Islet precursor cell (in vitro differentiated cells): ENCODE results near the gene KCNE2.

Experiments
- DNase-seq: peaks from one replicate; pipeline ENCODE4 v3.0.0-alpha.2; 2018

The KCNE2 gene

GRCh38 chr21:34363733-34364132, at the start of gene KCNE2:
Gene KCNE2 (plus strand): TSS chr21:34364006. CDS start chr21:34370479, 6,473 bp downstream.
- peak; percentile 19 for DNase-seq

- DNase-seq: no peak
Observed at GRCh38 chr21:34319585-34319984, 44.2 kb upstream of the KCNE2 start.

- no peak for DNase-seq
Observed at GRCh38 chr21:34320011-34320410, 43.8 kb upstream of the KCNE2 start.

- DNase-seq: no peak
Observed at GRCh38 chr21:34330055-34330454, 33.8 kb upstream of the KCNE2 start.

- no peak for DNase-seq
Observed at GRCh38 chr21:34331726-34332125, 32.1 kb upstream of the KCNE2 start.

GRCh38 chr21:34332347-34332746, 31.5 kb upstream of the KCNE2 start:
- no peak for DNase-seq

GRCh38 chr21:34333121-34333739, 30.6 kb upstream of the KCNE2 start:
- DNase-seq: no peak

GRCh38 chr21:34335316-34335715, 28.5 kb upstream of the KCNE2 start:
- DNase-seq: no peak

GRCh38 chr21:34336245-34336644, 27.6 kb upstream of the KCNE2 start:
- no peak for DNase-seq

- DNase-seq: no peak
Observed at GRCh38 chr21:34336756-34337391, 26.9 kb upstream of the KCNE2 start.

- DNase-seq: no peak
Observed at GRCh38 chr21:34337741-34338140, 26.1 kb upstream of the KCNE2 start.

GRCh38 chr21:34338226-34338625, 25.6 kb upstream of the KCNE2 start:
- DNase-seq: peak; percentile 23

GRCh38 chr21:34340061-34340460, 23.7 kb upstream of the KCNE2 start:
- DNase-seq: peak; percentile 32

GRCh38 chr21:34342476-34342875, 21.3 kb upstream of the KCNE2 start:
- DNase-seq: no peak

- peak; percentile 29 for DNase-seq
Observed at GRCh38 chr21:34343347-34343746, 20.5 kb upstream of the KCNE2 start.

GRCh38 chr21:34343838-34344381, 19.9 kb upstream of the KCNE2 start:
- peak; percentile 41 for DNase-seq

- DNase-seq: no peak
Observed at GRCh38 chr21:34344584-34344983, 19.2 kb upstream of the KCNE2 start.

GRCh38 chr21:34345091-34345871, 18.5 kb upstream of the KCNE2 start:
- DNase-seq: peak; percentile 26

- peak; percentile 29 for DNase-seq
Observed at GRCh38 chr21:34345892-34346291, 17.9 kb upstream of the KCNE2 start.

GRCh38 chr21:34348890-34349519, 14.8 kb upstream of the KCNE2 start:
- DNase-seq: peak; percentile 12

GRCh38 chr21:34351786-34352241, 12.0 kb upstream of the KCNE2 start:
- DNase-seq: peak; percentile 66

- peak; percentile 22 for DNase-seq
Observed at GRCh38 chr21:34352556-34352955, 11.2 kb upstream of the KCNE2 start.

- DNase-seq: peak; percentile 2
Observed at GRCh38 chr21:34353182-34353581, 10.6 kb upstream of the KCNE2 start.
